ENCODE measurements around the gene VWA8. TPM values are rescaled to one million over a fixed set of nuclear protein-coding genes. Genes with fewer than 3 reads are reported as not detected.

The VWA8 gene
- total RNA-seq, 1 experiment from 2014 or later = 22.6 TPM

- ChIA-PET POLR2A (no interaction called here), RAD21 (ENCODE audit: low non-redundant PET in 1 of 2, low total read pairs in 2 of 2, uncharacterized antibody in 2 of 2, unreplicated experiment in 2 of 2) (no interaction called here)
Measured at GRCh38 chr13:41643507-41643906, 317.4 kb downstream of the VWA8 start.

More at GRCh38 chr13:41643507-41643906, 317.4 kb downstream of the VWA8 start:
- CTCF ChIA-PET = no interaction called here
- H3K4me3 ChIP-seq (replicated peaks in 1 of 2; ENCODE audit: low read depth in 1 of 2, low read length in 2 of 2) = no peak overlapping the region
- no peak for TF ChIP-seq EZH2phosphoT487 (IDR thresholded peaks at IDR 0.05; ENCODE audit: borderline replicate concordance)
- no peak for TF ChIP-seq EZH2 (IDR thresholded peaks at IDR 0.05)
- no peak for TF ChIP-seq POLR2A (IDR thresholded peaks at IDR 0.05; ENCODE audit: borderline replicate concordance, extremely low read depth, insufficient read depth, insufficient read length)
- no peak for TF ChIP-seq EGR1 (IDR thresholded peaks at IDR 0.05; ENCODE audit: low read depth)
- TF ChIP-seq SRF (IDR thresholded peaks at IDR 0.05; ENCODE audit: low read depth) = no peak
- no peak for TF ChIP-seq CTCF (IDR thresholded peaks at IDR 0.05 in 2 of 3, conservative IDR thresholded peaks at IDR 0.05 in 1 of 3; ENCODE audit: borderline replicate concordance in 1 of 3, insufficient read depth in 1 of 3, low read depth in 2 of 3, low read length in 2 of 3)
- no peak for TF ChIP-seq JUND (IDR thresholded peaks at IDR 0.05)
- no peak for TF ChIP-seq RAD21 (IDR thresholded peaks at IDR 0.05; ENCODE audit: low read depth)
- TF ChIP-seq TCF7L2 (IDR thresholded peaks at IDR 0.05; ENCODE audit: borderline replicate concordance, extremely low read depth, insufficient read depth, insufficient read length) = no peak
- TF ChIP-seq ZBTB33 (IDR thresholded peaks at IDR 0.05; ENCODE audit: extremely low read depth, insufficient replicate concordance, low read length) = no peak
- no peak for TF ChIP-seq YY1 (IDR thresholded peaks at IDR 0.05; ENCODE audit: extremely low read depth, insufficient replicate concordance, low read depth, low read length)
- TF ChIP-seq ZFX (IDR thresholded peaks at IDR 0.05) = no peak
- no peak for TF ChIP-seq REST (IDR thresholded peaks at IDR 0.05; ENCODE audit: low read depth)
- no peak for TF ChIP-seq FOSL1 (IDR thresholded peaks at IDR 0.05; ENCODE audit: low read depth)
- TF ChIP-seq CEBPB (IDR thresholded peaks at IDR 0.05; ENCODE audit: low read depth) = no peak
- no peak for TF ChIP-seq SIN3A (IDR thresholded peaks at IDR 0.05; ENCODE audit: low read depth)
- TF ChIP-seq SP1 (IDR thresholded peaks at IDR 0.05; ENCODE audit: low read depth) = no peak
- TF ChIP-seq ZNF274 (IDR thresholded peaks at IDR 0.05; ENCODE audit: low read depth, low read length) = no peak
- TF ChIP-seq ATF3 (IDR thresholded peaks at IDR 0.05) = no peak
- no peaks in the 10 kb centered on the region for H4K20me1 ChIP-seq (ENCODE audit: insufficient read depth)
- intact Hi-C loops (cut with micrococcal nuclease) = no loop called here
- no peaks in the 10 kb centered on the region for H3K79me2 ChIP-seq (ENCODE audit: insufficient read depth, low read length)
- no peaks in the 10 kb centered on the region for H3K36me3 ChIP-seq (ENCODE audit: control insufficient read depth in 1 of 2, insufficient read depth in 2 of 2, low read length in 2 of 2)
- no TSS peak for BruUV-seq (replicated peaks)
- no peaks in the 10 kb centered on the region for H3K27me3 ChIP-seq (ENCODE audit: insufficient read depth, low read length)
- H3K9me3 ChIP-seq (ENCODE audit: control insufficient read depth in 1 of 2, insufficient read depth in 1 of 2, low read depth in 1 of 2, low read length in 2 of 2) = no peaks in the 10 kb centered on the region
- DNase-seq (ENCODE audit: low read depth, low spot score) = no peak
- no peak overlapping the region for H3K4me2 ChIP-seq (ENCODE audit: low read length)
- H3K9ac ChIP-seq (ENCODE audit: low read length) = no peak overlapping the region
- ATAC-seq = no peak
- no peak overlapping the region for H3K27ac ChIP-seq (ENCODE audit: low read depth, low read length)
- H3K9me2 ChIP-seq (ENCODE audit: insufficient read depth) = no peaks in the 10 kb centered on the region
- H3K4me1 ChIP-seq (ENCODE audit: control insufficient read depth in 1 of 2, insufficient read depth in 2 of 2, low read length in 2 of 2) = peaks cover 20 to 28% of the 10 kb centered on the region in 2 experiments
- H2AFZ ChIP-seq (ENCODE audit: low read depth, low read length, poor library complexity, severe bottlenecking) = no peak overlapping the region

Data from HCT116 (cell line).